Activated gamma-delta T cell (primary cell): ENCODE measurements around the gene C9orf72.

Source experiments
- DNase-seq: peaks from one replicate; lab custom pipeline; 2025; lab: John Stamatoyannopoulos, UW

Gene C9orf72

DNA sequence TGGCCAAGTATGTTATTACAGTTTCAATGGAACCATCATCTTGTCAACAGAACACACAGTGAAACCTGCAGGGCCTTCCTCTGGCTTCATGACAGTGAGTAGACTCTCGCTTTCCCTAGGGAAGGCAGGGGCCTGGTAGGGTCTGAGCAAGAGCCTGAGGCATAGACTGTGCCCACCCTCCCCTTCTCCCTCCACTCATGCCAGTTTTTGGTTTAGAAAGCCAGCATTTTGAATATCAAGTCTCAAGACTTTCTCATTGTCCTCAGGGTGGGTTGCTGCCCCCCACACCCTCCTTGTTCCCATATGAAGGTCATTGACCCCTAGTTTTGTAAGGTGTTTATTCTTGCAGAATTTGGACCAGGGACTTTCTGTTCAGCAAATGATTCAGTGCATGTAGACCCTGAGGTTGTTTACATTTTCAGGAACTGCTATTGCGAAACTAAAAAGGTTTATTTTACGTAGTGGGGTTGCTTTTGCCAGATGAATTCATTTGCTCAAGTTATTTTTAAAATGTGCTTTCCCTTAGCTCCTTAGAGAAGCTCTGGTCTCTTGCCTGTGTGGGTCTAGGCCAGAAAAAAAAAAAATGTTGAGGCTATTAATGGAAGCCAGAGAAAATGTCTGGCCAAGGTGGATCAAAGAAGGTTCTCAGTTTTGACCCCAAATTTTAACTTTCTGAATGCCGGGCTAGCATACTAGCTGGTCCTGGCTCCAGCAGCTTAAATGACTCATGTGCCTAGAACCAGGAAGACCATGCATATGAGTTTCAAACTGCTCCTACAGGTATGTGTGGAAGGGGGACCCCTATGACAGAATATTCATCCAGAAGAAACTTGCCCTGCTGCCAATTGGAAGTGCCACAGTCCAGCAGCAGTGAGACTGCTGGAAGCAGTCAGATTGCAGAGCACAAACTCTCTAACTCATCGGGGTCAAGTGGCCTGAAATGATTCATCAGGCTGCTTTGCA lies 33.5 kb downstream of the C9orf72 start:
- no peak for DNase-seq

DNA sequence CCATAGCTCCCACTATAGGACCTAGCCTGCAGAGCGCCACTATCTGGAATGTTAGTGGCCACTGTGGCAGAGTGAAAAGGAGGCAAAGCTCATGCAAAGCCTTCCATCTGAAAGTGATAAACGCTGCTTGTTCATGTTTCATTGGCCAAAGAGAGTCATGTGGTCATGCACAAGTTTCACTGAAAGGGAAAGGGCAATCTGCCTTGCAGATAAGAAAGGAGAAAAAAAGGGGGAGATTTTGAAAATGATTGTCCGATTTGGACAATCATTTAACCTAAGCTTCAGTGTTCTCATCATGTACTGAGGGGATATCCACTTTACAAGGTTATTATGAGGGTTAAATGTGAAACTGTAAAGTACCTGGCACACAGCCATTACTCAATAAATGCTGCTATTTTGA lies 34.6 kb downstream of the C9orf72 start:
- no peak for DNase-seq

DNA sequence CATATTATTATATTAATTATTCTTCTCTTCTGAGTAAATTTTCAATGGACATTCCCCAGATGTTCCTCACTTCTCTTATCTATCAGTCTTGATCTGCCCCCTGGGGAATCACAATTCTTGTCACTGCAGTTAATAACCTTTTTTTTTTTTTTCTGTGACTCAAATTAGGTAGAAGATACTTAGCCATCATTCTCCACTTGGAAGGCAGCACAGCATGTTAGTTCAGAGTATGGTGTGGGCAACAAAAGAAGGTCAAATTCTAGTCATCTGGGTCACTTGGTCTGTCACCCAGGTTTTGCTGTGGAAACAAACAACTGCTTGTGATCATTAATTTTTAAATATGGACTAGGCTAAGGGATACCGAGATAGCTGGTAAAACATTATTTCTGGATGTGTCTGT lies 35.5 kb downstream of the C9orf72 start:
- DNase-seq: no peak

DNA sequence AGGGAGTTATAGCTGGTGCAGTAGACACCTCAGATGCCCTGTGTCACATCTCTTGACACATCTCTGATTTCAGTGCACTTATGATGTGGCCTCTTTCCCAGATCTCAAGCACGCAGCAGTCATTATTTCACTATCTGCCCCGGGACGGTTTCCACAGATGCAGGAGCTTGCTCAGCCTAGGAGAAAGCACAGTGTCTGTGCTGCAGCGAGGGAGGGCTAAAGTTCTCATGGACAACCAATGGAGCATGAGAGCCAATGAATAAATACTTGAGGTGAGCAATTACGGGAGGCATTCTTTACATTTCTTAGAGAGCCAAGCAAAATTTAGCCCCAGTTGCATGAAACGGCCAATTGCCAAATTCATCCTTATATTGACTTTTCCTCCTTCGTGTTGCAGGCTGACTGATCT lies 36.2 kb downstream of the C9orf72 start:
- DNase-seq: no peak

DNA sequence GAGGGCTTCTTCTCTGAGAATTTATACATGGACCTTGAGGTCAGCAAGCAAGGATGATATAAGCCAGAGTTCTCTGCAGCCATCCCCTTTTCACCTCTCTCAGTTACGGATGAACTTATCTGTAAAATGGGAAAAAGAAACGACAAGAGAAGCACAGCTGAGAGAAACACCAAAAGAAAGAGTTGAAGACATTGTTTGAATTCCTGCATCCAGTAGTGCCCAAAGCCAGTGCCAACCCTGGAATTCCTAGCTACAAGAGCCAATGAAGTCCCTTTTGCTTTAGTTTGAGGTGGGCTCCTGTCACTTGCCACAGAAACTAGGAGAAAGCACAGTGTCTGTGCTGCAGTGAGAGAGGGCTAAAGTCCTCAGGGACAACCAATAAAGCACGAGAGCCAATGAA lies 37.1 kb downstream of the C9orf72 start:
- no peak for DNase-seq

DNA sequence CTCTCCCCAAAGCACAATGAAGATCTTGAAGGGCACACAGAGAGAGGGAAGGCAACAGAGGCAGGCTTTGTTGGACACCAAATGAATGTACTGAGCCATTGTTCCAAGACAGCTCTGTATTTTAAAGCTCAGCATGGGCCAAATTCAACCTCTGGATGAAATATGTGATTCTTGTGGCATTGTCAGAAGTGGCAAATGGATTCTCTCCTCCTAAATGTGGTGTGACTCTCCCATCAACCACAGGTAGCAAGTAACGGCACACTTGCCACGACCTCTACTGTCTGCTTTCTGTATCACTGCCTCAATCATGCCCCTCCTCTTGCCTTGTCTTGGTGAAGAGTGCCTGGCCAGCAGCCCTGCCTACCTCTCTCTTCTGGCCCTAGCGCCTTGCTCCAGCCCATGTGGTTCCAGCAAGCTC lies 37.6 kb downstream of the C9orf72 start:
- no peak for DNase-seq

DNA sequence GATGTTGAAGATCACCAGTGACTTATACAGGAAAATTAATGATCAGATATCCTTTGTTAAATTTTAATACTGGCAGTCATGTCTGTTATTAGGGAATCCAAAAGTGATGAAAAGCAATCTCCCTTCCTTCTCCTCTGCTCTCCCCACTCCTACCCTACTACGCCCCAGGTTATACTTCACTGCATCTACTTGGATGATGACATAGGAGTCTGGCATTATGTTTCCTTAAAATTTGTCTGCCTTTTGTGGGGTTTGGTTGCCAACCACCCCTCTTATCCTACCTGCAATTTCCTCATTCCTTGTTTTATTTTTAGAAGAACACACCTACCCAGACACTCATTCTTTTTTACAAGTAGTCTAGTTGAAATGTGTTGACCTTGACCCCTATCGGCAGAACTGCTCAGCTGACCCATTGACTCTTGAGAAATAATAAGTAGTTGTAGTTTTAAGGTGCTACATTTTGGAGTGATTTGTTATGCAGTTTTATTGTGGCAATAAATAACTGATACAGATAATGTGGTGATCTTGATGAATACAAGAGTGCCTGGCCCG lies 38.5 kb downstream of the C9orf72 start:
- DNase-seq: no peak

DNA sequence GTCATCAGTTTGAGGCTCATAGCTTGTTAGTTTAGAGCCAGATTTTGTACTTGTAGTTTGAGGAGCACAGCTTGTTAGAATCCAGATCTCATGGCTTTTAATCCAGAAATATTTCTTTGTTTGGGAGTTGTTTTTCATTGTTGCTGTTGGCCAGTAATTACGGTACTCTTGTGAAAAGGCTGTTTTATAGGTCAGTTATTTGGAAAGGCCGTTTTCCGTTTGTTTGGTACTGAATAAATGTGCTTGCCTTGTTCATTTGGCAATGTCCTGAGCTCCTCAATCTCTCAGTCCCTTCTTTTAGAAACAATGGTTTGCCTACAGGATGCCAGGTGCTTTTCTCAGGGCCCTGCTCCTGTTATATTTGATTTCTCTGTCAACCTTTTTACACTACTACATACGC lies 39.1 kb downstream of the C9orf72 start:
- DNase-seq: no peak

DNA sequence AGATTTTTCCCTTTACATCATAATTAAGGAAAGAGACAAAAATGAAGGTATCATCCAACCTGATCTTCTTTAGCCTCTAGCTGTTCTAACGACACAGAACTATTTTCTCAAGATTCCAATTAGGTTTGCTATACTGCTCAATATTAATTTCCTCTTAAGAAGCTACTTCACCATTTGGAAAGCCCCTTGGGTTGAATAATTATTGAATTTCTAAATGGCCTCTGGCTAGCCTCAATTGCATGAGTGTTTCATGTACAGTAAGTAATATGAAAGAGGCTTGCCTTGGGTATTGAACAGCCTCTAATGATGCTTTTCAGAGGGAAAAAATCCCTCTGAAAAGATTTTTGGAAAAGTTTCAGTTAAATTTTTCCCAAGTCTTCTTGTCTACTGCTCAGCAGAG lies 40.0 kb downstream of the C9orf72 start:
- DNase-seq: no peak

DNA sequence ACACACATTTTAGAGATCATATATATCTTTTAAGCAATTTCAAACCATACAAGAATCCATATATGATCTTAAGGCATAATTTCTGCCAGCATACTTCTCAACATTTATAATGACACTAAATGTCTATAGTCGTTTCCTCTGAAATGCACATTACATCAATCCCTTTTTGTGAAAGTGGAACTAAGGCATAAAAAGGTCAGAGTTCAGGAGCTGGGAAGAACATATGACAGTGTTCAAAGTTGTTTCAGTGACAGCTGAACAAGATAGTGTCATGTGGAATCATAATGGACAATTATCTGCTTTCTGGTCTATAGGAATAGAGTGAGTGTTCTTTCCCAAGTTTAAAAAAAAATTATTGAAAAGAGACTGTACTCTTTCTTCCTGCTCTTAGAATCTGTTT lies 41.2 kb downstream of the C9orf72 start:
- DNase-seq: no peak

DNA sequence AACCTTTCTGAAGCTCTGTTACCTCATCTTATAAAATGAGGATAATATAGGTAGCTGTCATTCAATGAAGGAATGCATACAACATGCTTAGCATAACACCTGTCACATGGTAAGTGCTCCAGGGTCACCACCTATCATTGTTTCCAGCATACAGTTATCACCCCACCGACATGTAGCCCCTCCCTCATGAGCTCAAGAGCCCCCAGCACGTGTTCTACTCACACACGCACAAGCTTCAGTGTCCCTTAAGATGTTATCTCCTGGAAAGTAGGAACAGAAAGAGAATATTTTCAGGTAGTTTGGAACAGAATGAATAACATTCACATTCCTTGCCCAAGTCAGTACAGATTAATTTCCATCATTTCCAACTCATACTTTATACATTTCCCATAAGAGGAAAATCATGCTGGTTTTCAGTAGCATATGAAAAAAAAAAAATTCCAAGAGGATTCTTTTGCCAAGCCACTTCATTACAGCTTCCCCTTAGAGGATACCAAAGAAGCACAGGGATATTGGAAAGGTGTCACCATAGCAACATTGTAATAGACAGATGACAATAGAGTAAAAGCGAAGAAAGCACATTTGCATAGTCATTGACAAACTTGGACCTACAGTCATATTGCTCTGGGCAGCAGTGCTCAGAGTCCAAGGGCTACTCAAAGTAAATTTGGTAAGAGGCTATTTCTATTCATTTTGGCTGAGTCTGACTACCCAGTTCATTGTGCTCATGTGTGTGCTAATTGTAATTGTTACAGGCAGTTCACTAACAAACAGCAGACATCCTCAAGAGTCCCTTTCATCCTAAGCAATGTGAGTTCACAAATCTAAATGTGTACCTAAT lies 42.1 kb downstream of the C9orf72 start:
- no peak for DNase-seq

DNA sequence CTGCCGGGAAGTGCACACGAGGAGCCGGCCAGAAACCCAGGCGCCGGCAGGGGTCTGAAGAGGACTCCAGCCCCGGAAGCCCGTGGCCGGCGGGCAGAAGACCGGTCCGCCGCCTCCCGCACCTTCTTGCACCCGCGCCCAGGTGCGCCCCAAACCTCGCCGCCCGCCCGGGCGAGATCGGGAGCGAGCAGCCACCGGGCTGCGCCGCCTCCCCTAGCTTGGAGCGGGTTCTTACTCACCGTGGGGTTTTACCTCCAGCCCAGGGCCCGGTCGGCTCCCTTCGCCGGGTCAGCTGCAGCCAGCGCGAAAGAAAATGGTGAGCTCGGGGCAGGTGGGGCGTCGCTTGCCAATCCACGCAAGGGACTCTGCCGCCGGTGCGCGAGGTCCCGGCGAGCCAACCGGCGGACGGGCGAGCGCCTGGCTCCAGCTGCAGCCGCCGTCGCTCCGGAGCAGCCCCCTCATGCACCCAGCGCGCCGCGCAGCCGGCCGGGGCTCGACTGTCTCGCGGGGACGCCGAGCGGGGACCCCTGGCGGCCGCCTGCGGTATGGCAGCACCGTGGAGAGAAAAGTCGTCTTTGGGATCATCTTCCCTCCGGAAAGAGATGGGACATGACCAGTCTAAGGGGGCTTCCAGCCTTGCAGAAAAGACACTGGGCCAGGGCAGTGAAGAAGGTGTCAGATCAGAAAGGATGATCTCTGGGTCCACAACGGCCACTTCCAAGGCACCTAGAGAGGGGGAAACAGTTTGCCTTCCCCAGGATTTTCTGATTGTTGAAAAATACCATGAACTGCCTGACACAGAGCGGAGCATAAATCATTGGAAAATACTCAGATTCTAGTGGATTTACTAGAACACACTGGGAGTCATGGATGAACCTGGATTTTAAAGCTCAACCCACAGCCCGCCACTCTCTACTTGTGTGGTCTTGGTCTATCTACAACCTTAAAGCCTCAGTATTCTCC lies 43.7 kb downstream of the C9orf72 start, which contains the start of gene MOB3B:
Gene MOB3B (minus strand): TSS at position 499 of the 963 bp plus-strand sequence. CDS start 74,264 bp downstream, outside the sequence.
- DNase-seq: peak; percentile 53

DNA sequence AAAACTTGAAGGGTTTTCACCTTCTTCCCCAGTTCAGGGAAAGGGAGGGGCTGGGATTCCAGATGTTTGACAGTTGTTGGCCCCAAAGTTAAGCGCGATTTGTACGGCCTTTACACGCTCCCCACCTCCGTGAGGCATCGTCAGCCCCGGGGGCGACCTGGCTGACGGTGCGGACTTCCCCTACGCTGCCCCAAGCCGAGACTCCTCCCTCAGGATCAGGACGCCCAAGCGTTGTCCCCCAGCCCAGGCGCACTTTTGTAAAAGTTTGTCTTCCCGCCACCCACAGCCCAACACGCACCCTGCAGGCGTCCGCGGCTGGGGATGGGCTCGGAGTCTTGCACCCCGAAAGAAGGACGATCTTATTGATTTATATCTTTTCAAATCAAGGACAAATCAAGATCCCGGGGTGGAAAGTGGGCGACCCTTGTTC lies 44.4 kb downstream of the C9orf72 start:
- peak; percentile 10 for DNase-seq

DNA sequence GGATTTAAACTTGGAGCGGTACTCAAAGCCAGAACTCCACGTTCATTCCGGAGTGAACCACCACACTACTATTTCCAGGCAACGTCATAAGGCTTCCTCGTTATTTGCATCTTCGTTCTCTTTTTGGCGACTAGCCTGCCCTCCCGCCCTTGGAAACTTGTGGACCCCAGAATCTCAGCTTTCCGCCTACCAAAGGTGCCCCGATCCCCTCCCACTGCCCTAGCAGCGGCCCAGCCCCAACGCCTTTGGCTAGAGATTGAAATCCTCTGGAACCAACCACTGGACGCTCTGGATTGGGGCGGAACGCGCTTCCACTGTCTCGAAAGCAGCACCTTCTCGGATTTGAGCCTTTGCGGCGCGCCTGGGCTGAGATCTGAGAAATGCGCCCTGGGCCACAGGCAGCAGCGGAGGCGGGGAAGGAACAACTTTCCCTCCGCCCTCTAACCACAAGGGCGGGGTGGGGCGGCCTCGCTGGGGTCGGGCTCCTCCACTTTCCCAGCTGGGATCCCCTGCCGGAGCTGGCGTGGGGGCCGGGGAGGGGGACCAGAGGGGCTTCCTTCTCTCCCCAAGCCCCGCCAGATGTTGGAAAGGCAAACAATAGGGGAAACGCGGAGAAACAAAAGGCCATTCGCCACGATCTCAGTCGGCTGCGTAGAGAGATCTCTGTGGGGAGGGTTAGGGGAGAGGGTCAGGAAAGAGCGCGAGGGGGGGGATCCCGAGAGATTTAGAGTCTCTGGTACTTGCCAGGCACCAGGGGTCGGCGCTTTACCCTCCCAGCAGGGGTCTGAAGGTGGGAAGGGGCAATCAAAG lies 45.0 kb downstream of the C9orf72 start:
- peak; percentile 24 for DNase-seq

DNA sequence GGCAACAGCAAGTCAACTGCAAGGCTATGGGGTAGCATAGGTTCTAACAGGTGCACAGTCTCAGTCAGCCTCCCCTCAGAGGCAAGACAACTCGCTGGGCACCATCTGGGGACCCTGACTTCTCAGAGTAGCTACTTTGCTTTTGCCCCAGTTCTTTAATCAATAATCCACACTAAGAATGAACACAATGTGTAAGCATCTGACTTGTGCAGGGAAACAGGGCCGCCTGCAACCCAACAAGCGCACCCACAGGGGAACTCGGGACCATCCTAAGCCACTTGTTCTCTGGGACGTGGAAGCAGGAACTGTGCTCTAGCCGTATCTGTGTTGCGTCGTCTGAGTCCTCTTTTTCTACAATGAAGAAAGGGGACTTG lies 45.6 kb downstream of the C9orf72 start:
- no peak for DNase-seq

DNA sequence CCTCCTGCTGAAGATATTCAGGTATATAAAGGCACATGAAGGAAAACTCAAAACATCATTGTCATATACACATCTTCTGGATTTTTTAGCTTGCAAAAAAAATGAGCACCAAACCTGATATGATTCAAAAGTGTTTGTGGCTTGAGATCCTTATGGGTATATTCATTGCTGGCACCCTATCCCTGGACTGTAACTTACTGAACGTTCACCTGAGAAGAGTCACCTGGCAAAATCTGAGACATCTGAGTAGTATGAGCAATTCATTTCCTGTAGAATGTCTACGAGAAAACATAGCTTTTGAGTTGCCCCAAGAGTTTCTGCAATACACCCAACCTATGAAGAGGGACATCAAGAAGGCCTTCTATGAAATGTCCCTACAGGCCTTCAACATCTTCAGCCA lies 49.0 kb downstream of the C9orf72 start, which contains the start of gene IFNK:
Gene IFNK (plus strand): TSS at position 55 of the 400 bp plus-strand sequence. CDS start 47 bp downstream, at position 102.
- DNase-seq: no peak

DNA sequence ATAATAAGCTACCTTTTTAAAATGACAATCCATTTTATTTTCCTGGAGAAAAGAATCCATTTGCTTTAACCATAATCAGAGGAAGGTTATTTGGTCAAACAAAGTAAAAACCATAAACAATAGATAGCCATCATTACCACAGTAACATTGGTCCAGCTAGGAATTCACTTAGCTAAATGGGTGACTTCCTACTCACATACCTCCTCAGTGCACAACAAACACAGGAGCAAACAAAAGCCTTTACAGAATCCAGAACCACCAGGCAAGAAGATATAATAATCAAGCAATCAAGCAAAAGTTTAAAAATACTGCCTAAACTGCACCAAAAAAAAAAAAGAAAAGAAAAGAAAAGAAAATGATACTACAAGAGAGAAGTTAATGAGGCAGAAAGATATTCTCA lies 50.1 kb downstream of the C9orf72 start:
- no peak for DNase-seq

DNA sequence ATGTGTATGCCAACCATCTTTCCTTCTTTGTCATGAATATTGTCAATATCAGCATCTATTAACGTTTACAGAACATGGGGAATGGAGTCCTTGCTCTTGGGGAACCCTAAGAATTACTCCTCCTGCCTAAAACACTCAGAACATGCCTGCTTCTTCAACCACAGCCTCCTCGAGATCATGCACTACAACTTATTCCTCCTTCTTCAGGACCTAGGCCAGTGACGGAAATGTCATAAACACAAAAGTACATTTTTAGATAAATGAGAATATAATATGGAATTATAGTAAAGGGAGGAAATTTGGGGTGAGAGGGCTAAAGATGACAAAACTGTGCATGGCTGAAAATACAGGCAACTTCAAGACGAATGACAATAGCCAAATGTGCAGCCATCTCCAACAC lies 52.3 kb downstream of the C9orf72 start:
- no peak for DNase-seq

DNA sequence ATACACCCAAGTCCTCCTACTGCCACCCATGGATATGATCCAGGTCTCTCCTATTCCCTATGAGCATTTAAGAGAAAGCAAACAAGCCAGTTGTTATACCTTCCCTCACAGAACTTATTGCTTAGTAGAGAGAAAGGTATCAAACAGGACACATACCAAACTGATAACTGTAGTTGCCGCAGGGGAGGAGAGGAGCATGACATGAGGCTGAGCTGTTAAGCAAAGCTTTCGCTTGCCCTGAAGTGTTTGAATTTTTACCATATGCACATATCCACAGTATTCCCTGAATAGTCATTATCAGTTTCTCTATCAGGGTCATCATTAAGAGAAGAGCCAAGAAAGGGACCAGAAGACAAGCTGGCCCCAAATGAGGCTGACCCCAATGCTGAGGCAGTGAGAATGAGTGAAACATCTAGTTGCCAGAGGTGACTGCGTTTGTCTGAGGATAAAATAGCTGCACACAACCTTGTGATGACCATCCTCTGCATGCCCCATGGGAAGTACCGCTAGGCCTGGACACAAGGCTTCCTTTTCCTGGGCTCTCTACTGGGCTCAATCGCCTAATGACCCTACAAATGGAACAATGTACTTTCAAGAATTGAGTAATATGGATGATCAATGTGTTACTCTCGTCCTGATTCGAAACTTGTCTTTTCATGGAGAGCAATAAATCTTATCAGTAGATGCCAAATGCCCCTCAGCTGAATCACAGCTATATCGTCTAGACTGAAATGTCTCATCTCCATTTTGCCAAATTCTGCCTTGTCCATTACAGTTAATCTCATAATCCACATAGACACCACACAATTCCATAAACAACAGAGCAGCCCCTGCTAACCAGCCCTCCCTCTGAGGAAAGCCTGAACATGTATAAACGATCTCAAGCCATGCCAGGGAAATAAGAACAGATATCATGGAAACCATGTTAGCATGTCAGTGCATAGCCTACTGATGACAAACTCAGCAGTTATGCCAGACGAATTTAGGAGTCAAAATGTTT lies 53.5 kb downstream of the C9orf72 start:
- no peak for DNase-seq
